Ovary (tissue), 3 donors: Measurements from ENCODE around the gene TTLL5.

Experiments
- POLR2A ChIP-seq: fragments of 450-650 bp; IDR thresholded peaks from one replicate; pipeline ENCODE4 v1.6.1; 2017; ENCODE audit warnings: antibody characterized with exemption, mild to moderate bottlenecking, moderate library complexity
- TF ChIP-seq, protein P1 (sequence below), 3 donors: fragments of 450-650 bp in 2 of 3; fragments of 200-600 bp in 1 of 3; IDR thresholded peaks; one replicate each; pipeline versions ENCODE4 v1.5.1 to v1.8.0; 2016 to 2022; ENCODE audit warnings: antibody characterized with exemption in 3 of 3, mild to moderate bottlenecking in 1 of 3
- donor health status: DM: no; HTN: no; CAD: no.

DNA sequence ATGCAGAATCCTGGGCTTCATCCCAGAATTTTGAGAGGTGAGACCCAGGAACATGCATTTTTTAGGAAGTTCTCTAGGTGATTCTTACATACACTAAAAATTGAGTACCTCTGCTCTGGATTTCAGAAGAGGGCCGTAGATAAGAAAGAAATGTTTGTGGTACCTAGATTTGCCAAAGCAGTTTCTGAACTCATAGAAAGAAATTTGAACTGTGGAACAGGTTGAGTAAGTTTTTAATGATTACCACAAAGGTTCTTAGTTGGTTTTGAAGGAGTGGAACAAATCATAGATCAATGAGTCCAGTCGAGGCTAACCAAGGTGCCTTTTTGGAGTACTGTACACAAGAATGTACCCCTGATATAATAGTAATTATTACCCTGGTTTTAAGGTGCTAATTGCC lies 24.9 kb downstream of the TTLL5 start:
- TF ChIP-seq, protein P1, sequence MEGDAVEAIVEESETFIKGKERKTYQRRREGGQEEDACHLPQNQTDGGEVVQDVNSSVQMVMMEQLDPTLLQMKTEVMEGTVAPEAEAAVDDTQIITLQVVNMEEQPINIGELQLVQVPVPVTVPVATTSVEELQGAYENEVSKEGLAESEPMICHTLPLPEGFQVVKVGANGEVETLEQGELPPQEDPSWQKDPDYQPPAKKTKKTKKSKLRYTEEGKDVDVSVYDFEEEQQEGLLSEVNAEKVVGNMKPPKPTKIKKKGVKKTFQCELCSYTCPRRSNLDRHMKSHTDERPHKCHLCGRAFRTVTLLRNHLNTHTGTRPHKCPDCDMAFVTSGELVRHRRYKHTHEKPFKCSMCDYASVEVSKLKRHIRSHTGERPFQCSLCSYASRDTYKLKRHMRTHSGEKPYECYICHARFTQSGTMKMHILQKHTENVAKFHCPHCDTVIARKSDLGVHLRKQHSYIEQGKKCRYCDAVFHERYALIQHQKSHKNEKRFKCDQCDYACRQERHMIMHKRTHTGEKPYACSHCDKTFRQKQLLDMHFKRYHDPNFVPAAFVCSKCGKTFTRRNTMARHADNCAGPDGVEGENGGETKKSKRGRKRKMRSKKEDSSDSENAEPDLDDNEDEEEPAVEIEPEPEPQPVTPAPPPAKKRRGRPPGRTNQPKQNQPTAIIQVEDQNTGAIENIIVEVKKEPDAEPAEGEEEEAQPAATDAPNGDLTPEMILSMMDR (IDR thresholded peaks at IDR 0.05), result no peak
- no peak for TF ChIP-seq POLR2A
